Inferior parietal cortex (tissue), 1 donor: Measurements from ENCODE around the gene PNKD.
"Not testable (repeated sequence)": the region's sequence is repeated elsewhere in the genome, so short reads cannot be mapped to it uniquely, and the experiment has no call there.

Experiments
- DNase-seq: peaks from one replicate; pipeline ENCODE4 v3.0.0-alpha.2; 2016; ENCODE audit errors: extremely low spot score

Gene PNKD

DNA sequence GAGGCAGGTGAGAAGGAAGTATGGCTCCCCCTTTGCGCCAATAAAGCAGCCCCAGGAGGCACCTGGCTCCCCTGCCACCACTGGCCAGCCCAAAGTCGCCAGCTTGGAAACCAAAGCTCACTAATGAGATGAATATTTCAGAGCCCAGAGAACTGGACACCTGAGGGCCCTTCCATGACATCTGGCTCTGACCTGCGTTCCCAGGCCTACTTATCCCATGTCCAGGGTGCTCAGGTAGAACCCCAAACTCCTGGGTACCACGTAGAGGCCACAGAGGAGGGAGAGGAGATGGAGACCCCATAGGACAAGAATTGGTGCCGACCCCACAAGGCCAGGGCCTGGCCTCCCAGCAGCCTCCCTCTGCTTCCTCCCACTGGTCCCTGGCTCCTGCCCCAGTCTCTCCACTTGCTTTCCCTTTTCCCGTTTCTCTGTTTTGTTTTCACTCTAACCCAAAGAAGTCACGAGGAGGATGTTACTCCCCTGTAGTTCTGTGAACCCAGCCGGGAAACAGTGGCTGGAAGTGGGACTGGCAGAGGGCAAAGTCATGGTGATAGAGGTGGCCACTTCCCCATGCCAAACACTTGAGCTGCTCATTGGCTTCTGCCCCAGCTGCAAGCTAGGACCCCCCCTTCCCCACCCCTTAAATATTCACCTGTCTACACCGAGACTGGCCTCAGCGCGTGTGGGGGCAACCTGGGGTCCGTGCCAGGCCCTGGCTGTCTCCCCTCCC is 21.2 kb downstream of the PNKD start:
- DNase-seq: no peak

DNA sequence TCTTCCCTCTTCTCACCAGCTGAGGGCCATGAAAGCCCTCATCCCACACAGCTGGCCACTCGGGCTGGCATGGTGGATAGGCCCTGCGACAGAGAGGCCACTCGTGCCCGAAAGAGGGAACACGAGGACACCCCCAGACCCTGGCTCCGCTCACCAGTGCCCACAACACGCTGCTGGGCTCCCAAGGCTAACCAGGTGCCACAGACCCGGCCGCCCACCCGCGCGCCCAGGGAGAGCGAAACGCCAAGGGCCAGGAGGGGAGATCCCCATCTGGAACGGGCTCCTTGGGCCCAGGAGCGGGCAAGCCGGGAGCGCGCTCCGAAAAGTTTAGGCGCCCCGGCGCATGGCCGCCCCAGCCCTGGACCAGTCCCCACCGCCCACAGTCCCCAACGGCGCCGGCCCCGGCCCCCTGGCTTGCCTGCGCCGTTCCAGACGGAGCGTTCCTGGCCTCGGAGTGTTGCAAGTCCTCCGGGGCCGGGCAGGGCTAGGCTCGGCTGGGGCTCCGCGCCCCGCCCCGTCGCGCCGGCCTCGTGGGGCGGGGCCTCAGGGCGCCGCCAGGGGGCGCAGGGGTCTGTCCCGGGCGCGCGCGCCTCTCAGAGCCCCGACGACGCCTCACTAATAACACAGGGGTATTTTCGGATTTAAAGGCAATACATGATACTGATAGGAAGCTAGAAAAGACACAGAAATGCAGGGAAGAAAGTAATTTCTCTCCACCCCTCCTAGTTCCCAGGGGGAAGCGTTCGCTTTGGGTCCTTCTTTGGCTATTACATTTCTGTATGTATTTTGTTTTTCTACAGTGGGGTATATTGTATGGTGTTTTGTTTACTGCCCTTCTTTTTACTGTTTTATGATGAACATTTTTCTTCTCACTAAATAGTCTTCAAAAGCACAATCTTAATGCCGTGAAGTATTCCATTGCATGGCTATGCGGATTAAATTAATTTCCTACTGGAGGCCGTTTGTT is 22.0 kb downstream of the PNKD start, which contains the start of gene TMBIM1:
Gene TMBIM1 (minus strand): TSS at position 456 of the 967 bp plus-strand sequence. CDS start 10,362 bp downstream, outside the sequence.
- DNase-seq: no peak

DNA sequence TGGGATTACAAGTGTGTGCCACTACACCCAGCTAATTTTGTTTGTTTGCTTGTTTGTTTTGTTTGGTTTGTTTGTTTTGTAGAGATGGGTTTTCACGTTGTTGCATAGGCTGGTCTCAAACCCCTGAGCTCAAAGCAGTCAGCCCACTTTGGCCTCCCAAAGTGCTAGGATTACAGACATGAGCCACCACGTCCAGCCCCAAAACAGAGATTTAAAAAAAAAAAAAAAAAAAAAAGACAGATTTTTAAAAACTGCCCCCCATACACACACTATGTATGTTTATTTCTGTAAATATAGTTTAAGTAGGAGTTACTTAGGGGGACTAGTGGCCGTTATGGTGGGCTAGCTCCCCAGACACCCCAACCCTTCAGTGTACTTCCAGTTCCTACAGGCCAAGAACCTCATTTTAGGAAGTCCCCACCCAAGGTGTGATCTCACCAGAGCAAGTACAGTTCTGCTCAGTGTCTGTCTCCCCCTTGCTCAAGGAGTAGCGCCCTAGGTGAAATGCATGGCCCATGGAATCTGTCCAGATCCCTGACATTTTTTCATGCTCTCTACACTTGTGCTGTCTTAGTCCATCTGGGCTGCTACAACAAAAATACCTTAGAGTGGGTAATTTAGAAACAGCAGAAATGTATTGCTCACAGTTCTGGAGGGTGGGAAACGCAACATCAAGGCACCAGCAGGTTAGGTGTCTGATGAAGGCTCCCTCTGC is 23.6 kb downstream of the PNKD start:
- no peak for DNase-seq

- DNase-seq: no peak
These were observed 24.2 kb downstream of the PNKD start for GRCh38 chr2:218294430-218295022.

GRCh38 chr2:218295029-218295428 is 24.7 kb downstream of the PNKD start:
- no peak for DNase-seq

DNA sequence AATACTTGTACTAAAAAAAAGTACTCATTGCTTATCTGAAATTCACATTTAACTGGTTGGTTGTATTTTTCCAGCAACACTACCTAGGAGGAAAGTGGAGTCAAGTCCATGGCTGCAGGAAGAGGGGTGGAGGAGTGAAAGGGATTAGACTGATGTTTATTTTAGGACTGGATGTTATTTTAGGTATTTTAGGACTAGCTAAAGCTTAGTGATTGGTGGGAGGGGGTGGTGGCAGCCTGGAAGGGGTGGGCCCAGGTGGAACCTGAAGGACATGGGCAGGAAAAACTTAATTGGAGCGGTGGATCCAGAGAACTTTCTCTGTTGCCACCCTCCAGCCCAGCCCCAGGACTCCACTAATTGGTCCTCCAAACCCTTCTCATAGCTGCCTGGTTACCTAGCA is 25.9 kb downstream of the PNKD start:
- no peak for DNase-seq

- DNase-seq: no peak
These were observed 26.5 kb downstream of the PNKD start for GRCh38 chr2:218296847-218297246.

GRCh38 chr2:218298314-218298875 is 28.1 kb downstream of the PNKD start:
- DNase-seq: peak; percentile 36

DNA sequence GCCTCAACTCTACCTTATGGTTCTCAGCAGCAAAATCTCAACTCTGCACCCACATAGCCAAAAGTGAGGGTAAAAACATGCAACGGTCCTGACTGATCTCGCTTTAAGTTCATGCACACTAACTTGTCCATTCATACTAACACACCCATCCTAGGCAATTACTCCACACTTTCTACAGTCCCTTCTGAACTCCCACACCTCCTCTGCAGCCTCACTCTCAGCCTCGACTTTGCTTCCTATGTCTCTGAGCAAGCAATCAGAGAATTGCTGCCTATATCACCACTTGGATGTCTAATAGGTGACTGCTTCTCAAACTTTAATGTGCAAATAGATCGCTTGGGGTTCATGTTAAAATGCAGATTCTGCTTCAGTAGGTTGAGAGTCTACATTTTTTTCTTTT is 29.8 kb downstream of the PNKD start:
- no peak for DNase-seq

DNA sequence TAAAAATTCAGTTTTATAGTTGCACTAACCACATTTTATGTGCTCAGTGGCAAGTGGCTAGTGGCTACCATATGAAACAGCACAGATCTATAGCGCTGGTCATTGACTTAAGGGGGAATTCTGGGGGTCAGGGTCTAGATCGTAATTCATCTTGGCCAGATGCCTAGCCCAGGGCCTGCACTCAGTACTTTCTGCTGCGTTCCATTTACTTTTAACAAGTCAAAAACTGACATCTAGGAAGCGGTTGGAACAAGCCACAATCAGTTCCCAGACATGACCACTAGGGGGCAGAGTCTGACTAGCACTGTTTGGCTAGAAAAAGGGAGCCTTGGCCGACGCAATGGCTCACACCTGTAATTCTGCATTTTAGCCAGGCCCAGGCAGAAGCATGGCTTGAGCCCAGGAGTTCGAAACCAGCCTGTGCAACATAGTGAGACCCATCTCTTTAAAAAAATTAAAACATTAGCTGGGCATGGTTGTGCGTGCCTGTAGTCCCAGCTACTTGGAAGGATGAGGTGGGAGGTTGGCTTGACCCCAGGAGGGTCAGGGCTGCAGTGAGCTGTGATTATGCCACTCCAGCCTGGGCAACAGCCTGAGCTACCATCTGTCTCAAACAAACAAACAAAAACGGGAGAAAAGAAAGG is 31.0 kb downstream of the PNKD start:
- DNase-seq: peak; percentile 93

DNA sequence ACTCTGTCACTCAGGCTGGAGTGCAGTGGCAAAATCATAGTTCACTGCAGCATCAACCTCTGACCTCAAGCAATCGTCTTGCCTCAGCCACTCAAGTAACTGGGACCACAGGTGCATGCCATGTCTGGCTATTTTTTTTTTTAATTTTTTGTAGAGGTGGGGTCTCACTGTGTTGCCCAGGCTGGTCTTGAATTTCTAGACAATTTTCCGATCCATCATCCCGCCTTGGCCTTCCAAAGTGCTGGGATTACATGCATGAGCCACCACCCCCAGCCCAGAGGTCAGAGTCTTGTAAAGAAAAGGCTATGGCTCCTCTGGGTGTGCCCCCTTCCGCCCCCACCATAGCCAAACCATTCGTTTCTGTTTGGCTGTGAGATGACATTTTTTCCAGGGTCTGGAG is 35.1 kb downstream of the PNKD start:
- no peak for DNase-seq

- DNase-seq: no peak
These were observed 36.0 kb downstream of the PNKD start for GRCh38 chr2:218306184-218306920.

DNA sequence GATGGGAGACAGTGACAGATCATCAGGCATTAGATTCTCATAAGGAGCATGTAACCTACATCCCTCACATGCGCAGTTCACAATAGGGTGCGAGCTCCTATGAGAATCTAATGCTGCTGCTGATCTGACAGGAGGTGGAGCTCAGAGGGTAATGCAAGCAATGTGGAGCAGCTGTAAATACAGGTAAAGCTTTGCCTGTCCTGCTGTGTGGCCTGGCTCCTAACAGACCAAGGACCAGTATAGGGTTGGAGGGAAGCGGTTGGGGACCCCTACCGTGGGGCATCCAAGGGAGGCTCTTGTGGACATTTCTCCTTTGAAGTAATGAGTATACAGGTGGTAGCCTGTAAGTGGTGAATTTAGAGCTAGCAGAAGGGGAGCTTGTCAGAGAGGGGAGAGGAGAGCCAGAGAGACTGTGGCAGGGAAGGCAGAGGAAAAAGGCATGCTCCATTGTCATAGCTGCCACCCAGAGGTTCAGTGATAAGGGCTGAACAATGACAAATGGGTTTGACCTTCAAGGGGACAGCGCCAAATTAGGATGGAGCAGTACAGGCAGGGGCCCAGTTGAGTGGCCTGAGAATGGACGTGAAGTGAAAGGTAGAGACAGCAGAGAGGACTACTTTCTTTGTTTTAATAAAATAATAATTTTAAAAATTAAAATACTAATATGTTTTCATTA is 37.2 kb downstream of the PNKD start:
- DNase-seq: no peak

DNA sequence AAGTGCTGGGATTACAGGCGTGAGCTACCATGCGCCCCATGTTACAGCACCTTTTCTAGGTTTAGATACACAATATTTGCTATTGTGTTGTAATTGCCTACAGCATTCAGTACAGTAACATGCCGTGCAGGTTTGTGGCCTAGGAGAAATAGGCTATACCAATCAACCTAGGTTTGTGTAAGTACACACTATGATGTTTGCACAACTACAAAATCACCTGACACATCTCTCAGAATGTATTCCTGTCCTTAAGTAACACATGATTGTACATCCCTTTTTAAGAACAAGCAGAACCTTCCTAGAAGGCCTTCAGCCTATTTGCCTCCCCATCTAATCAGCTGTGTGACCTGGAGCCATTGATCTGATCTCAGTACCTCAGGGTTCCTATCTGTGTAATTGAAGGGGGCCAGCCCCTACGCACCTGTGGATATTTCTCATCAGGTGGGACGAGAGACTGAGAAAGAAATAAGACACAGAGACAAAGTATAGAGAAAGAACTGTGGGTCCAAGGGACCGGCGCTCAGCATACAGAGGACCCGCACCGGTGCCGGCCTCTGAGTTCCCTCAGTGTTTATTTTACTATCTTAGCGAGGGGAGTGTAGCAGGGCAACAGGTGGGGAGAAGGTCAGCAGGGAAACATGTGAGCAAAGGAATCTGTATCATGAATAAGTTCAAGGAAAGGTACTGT is 40.7 kb downstream of the PNKD start:
- DNase-seq: no peak

GRCh38 chr2:218311541-218312266 is 41.4 kb downstream of the PNKD start:
- not testable (repeated sequence) for DNase-seq

DNA sequence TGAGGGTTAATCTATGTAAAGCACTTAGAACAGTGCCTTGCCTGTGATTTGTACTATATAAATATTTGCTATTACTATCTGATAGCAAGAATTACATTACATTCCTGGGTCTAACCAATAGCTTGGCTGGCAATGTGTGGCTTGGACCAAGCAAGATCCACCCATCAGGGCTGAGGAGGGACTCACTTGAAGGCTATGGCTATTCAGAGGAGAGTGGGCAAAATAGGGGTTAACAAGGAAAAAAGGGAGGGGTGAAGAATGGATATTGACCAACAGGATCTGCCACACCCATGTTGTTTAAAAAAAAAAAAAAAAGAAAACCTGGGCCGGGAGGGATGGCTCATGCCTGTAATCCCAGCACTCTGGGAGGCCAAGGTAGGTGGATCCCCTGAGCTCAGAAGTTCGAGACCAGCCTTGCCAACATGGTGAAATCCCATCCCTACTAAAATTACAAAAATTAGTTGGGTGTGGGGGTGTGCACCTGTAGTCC is 42.0 kb downstream of the PNKD start:
- no peak for DNase-seq

DNA sequence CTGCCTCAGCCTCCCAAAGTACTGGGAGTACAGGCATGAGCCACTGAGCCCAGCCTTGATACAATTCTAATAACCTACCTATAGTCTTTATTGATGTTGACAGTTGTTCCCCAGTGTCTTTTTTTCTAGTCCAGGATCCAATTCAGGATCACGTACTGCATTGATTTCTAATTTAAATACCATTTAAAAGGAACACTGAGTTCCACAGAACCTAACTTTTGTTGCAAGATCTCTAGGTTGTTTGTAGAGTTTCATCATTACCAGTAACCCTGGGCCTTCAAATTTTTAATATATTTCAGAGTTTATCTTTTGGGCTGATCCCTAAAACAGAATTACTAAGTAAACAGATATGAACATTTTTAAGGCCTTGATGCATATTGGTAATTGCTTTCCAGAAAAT is 43.0 kb downstream of the PNKD start:
- DNase-seq: no peak

GRCh38 chr2:218314764-218315163 is 44.4 kb downstream of the PNKD start:
- DNase-seq: not testable (repeated sequence)
